Hematopoietic multipotent progenitor cell treated with erythropoietin and hydrocortisone succinate and interleukin-3 and kit ligand, for 15 days (in vitro differentiated cells): ENCODE data around the gene WNT5A.

Experiments
- DNase-seq: peaks from one replicate; pipeline ENCODE4 v3.0.0-alpha.2; 2015; ENCODE audit warnings: low spot score

Gene WNT5A

DNA sequence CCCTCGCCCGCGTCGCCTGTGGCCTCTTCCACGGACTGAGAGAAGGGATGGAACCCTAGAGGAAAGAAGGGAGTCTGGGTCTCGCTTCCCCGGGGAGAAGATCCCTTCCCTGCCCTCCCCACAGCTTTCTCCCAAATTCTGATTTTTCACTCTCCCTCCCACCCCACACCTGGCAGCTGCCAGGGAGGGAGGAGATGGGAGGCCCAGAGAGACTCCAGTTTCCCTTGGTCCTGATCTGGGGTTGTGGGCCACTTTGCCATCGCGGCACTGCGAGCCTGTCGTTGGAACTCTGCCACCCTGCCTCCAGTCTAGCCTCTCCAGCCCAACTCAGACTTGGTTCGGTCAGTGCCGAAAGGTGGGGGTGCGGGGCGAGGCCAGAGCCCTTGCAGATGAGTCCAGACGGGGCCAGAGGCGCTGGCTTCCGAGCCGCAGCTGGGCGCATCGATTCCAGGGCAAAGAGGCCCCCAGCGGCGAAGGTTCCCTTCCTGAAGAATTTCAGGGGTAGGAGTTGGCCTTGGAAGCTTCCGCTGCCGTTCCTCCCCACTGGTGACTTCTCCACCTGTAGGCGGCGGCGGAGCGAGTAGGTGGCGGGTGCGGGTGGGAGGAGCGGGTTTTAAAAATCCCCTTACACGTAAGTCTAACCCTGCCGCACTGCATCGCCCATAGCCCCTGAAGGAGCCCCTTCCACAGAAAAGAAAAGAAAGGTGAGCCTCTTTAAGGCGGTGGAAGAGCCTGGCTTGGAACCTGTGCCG is 5.2 kb downstream of the WNT5A start:
- no peak for DNase-seq

DNA sequence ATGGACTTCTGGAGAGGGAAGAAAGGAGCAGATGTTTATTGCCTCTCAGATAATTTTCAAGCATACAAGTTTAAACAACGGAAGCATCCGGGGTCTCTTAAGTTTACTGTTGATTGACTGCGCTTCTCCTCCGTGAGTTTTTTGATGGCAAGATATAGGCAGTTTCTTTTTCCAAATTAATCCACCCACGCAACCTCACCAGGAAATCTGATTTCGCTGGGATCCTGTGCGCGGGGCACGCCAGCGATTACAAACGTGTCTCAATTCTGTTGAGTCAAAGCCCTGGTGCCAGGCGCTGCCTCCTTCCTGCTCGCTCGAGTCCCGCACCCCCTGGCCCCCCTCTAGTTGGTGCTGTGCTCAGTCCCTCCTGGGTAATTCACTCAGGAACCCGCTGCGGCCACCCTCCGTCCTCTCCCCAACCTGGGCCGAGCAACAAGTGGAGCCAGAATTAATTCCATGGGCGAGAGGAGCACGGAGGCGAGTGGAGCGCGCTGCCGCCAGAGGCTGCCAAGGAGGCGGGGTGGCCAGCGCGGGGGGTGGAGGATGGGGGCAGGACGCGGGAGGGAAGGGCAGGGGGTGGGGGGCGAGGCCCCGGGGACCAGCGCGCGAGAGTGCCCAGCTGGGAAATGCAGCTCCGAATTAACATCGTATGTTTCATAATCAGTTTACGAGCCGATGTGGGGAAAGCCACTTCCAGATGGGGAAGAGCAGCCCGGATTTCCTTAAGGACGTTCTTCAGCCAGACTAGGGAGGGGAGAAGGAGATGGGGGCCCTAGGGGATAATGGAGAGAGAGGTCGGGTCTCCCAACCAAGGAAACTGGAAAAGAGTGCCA is 6.0 kb downstream of the WNT5A start:
- no peak for DNase-seq

GRCh38 chr3:55477306-55478303 is 9.5 kb downstream of the WNT5A start:
- no peak for DNase-seq

DNA sequence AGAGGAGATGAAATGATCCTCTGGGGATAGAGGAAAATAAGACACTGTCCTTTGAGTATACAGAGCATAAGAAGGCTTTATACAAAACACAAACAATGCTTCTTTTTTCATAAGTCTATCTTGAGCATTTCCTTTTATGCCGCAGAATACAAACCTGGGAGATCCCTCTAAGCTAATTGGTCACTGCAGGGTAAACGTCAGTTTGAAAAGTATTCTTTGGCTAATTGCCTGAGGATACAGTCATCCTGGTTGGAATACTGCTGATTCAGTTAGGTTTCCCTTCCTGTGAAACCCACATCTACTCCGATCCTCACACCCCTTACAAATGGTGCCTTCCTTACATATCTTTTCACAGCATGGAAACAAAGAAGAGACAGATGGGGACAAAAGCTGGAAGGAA is 10.6 kb downstream of the WNT5A start:
- DNase-seq = no peak

DNA sequence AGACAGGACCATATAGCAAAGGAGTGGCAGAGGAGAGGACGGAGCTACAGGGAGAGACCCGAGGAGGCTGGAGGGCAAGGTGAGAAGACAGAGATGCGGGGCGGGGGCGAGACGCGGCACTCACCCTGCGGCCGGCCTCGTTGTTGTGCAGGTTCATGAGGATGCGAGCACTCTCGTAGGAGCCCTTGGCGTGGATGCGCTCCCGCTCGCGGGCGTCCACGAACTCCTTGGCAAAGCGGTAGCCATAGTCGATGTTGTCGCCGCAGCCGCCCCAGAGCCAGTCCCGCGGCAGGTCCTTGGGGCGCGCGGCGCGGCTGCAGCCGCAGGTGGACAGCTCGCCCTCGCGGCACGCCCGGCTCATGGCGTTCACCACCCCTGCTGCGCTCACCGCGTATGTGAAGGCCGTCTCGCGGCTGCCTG is 12.9 kb downstream of the WNT5A start:
- no peak for DNase-seq

GRCh38 chr3:55473788-55474187 is 13.3 kb downstream of the WNT5A start:
- DNase-seq = no peak

GRCh38 chr3:55471522-55472280 is 15.4 kb downstream of the WNT5A start:
- DNase-seq = no peak

DNA sequence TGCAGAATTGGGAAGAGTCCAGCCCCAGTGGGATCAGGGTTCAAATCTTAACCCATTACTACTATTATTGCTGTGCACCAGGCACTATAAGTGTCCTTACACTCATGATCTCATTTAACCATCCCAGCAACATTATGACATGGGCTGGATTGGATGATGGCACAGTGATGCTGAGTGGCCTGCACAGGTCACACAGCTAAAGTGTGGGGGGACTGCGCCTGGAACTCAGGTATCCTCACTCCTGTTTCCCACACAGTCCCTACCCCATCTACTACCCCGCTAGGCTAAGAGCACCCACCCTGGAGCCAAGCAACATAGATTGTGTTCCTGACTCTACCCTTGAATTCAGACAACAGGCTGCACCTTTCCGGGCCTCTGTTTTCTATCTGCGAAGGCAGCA is 16.0 kb downstream of the WNT5A start:
- DNase-seq = no peak

DNA sequence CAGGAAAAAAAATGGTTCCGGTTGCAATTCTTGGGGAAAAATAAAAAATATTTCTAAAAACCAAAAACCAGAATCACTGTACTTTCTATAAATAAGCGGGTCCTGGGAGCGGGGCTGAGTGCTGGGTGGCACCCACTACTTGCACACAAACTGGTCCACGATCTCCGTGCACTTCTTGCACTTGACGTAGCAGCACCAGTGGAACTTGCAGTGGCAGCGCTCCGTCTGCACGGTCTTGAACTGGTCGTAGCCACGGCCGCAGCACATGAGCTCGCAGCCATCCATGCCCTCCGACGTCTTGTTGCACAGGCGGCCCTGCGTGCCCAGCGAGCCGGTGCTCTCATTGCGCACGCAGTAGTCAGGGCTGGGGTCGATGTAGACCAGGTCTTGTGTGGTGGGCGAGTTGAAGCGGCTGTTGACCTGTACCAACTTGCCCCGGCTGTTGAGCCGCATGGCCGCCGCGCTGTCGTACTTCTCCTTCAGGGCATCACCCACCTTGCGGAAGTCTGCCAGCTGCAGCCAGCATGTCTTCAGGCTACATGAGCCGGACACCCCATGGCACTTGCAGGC is 17.1 kb downstream of the WNT5A start:
- DNase-seq = no peak

DNA sequence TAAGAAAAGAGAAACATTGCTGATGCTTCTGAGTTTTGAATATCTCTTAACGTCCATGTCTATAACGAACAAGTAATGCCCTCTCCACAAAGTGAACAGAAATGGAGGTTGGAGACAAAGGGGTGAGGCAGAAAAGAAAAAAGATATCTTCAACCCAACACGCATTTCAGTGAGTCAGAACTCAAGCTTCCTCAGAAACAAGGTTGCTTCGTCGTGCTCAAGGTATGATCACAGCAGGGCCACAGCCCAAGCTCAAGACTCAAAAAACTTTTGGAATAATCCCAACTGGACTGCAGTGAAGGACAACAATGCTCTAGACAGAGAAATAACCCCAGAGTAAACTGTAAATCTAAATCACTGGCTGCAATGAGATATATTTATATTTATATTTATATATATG is 18.9 kb downstream of the WNT5A start:
- DNase-seq = no peak

- DNase-seq = no peak
Measured at GRCh38 chr3:55467099-55467498, 20.0 kb downstream of the WNT5A start.

DNA sequence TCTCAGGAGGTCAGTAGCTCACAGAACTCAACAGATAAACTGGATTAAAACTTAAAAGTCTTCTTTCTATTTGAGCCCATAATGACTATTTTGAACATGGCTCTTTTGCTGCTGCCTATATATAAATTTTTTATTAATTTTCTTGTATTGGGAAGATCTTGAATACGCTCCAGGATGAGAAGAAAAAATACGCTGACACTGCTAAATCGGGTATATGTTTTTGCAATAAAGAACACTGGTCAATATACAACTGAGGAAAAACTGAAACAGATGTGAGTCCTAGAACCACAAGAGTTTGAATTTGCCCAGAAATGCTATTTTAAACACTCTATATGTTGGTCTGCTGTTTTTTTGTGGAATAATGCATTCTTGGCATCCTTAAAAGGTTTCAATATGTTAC is 20.6 kb downstream of the WNT5A start:
- DNase-seq = no peak

GRCh38 chr3:55461896-55462295 is 25.2 kb downstream of the WNT5A start:
- no peak for DNase-seq

DNA sequence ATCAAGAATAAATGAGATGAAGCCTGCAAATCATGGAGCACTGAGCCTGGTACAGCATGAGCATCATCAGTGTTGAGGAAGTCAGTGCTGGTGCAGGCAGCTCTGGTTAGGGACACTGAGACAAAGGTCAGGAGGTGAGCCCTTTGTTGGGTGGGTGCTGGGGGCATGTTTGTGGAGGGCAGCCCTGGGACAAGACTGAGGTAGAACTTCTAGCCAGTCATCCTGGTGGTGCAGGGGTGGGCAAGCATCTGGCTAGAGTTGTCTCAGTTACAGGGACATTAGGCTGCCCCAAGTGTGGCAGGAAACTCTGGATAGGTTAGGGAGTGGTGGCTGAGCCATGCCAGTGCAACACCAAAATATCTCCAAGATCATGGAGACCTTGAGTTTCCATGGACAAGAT is 27.3 kb downstream of the WNT5A start:
- DNase-seq = no peak

DNA sequence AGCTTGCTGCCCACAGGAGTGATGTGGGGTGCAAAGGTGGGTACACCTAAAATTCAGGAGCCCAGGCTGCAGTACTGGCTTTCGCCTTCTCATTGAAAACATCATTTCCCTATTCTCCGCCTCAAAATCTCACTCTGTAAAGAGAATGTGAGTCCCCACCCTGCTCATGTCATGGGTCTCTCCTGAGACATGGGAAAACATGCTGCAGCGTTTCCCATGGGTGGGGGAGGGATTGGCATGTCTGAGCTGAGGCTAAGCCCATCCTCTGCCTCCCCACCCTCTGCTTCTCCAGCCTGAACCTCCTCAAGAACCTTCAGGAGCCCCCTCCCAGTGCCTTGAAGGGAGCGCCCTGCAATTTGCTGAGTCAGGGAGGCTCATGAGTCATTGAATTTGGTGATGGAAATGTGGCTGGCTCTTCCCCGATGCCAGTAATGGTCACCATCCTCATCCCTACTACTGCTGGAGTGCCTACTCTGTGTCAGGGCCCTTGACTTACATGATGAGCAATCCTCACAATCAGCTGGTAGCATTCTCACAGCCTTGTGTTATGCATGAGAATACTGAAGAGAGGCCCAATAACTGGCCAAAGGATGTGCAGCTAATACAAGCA is 28.8 kb downstream of the WNT5A start:
- DNase-seq = no peak

GRCh38 chr3:55455915-55456314 is 31.2 kb downstream of the WNT5A start:
- no peak for DNase-seq

DNA sequence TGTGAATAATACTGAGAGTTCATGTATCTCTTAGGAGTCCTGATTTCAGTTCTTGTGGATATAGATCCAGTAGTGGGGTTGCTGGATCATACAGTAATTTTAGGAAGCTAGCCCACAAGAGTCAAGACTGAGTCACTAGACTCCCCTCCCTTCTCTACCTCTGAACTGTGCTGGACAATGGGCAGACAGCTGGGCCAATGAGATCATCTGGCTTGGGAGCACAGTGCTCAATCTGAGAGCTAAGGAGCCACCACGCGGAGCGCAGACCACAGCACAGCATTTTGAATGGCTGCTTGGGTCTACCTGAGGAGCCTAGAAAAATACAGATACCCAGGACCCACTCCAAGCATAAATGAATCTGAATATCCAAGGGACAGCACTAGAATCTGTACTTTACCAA is 32.5 kb downstream of the WNT5A start:
- no peak for DNase-seq

DNA sequence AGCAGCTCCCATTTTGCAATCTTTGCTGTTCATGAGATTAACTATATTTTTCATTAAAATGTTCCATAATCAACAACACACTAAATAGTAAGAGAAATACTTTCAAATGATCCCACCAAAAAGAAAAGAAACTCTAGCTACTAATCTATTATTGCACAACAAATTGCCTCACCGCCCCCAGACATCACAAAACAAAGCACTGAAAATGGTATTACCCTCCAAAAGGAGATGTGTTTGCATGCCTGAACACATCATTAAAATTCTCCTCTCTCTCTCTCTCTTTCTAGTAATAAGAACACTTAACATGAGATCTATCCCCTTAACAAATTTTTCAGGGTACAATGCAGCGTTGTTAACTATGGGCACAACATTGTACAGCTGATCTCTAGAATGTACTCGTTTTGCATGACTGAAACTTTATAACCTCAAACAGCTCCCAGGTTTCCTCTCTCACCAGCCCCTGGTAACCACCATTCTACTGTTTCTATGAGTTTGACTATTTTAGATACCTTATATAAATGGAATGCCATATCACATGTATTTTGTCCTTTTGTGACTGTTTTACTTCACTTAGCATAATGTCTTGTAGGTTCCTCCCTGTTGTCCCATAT is 33.1 kb downstream of the WNT5A start:
- no peak for DNase-seq

- no peak for DNase-seq
Measured at GRCh38 chr3:55452886-55453285, 34.2 kb downstream of the WNT5A start.

DNA sequence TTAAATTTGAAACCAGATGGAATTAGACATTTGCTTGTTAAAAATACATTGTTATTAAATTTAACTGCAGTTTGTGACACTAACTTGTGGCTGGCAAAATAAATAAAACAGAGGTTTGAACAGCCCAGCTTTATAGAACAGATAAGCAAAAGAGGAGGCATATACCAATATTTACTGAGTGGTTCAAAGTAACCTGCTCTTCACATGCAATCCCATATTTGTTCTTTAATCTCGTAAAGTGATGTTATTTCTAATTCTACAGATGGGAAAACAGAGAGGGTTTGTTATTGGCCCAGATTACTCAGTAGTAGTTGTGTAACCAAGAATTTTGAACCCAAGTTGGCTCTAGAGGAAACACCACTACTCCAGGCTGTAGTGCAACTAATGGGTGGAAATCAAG is 37.6 kb downstream of the WNT5A start:
- DNase-seq = no peak
